HG03457 (cell line): ENCODE results near the gene S100A8.
"Not testable (repeated sequence)": the region's sequence is repeated elsewhere in the genome, so short reads cannot be mapped to it uniquely, and the experiment has no call there.

Experiments used
- ATAC-seq: cut with Tn5 transposase; IDR thresholded peaks from one replicate; pipeline ENCODE4 v1.9.1; 2021; ENCODE audit warnings: moderate number of reproducible peaks; ENCODE audit not compliant: unreplicated experiment

The S100A8 gene

GRCh38 chr1:153390938-153391710 is at the start of gene S100A8:
Gene S100A8, minus strand, starts transcription at chr1:153391073. Its CDS starts 538 bp downstream, at chr1:153390535.
- no peak for ATAC-seq

DNA sequence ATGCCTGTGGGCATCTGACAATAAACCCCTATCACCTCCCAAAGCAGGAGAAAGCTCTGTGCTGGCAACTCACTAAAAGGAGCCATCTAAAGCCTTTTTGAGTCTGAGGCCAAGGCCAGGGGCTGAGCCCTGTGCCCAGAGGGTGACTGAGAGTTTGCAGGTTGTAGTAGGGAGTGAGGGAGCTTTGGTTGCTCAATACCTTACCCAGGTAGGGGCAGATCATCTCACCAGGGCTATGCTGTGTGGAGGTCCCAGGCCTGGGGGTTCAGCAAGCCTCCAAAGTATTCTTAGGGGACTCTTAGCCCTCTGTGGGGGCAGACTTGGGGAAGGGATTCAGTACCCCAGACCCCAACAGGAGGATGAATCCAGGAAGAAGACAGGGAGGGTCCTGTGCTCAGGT is 48.4 kb upstream of the S100A8 start:
- no peak for ATAC-seq

DNA sequence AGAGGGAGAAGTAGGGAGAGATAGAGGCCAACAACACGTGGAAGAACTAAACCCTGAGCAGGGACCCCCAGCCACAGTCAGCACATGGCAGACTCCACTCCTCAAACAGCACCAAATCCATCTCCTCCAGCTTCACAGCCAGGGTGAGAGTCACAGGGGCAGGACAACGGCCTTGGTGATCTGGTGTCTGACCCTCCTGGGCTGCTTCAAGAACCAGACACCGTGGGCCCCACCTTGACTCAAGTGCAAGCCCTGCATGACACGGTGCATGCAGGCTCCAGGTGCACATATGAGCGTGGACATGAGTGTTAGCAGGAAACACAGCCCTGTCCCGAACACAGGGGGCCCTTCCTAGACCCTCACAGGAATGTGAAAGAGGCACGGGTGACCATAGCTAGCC is 47.7 kb upstream of the S100A8 start:
- no peak for ATAC-seq

GRCh38 chr1:153437236-153437635 is 46.4 kb upstream of the S100A8 start:
- no peak for ATAC-seq

- ATAC-seq: no peak
These were observed 44.0 kb upstream of the S100A8 start for GRCh38 chr1:153434746-153435455.

DNA sequence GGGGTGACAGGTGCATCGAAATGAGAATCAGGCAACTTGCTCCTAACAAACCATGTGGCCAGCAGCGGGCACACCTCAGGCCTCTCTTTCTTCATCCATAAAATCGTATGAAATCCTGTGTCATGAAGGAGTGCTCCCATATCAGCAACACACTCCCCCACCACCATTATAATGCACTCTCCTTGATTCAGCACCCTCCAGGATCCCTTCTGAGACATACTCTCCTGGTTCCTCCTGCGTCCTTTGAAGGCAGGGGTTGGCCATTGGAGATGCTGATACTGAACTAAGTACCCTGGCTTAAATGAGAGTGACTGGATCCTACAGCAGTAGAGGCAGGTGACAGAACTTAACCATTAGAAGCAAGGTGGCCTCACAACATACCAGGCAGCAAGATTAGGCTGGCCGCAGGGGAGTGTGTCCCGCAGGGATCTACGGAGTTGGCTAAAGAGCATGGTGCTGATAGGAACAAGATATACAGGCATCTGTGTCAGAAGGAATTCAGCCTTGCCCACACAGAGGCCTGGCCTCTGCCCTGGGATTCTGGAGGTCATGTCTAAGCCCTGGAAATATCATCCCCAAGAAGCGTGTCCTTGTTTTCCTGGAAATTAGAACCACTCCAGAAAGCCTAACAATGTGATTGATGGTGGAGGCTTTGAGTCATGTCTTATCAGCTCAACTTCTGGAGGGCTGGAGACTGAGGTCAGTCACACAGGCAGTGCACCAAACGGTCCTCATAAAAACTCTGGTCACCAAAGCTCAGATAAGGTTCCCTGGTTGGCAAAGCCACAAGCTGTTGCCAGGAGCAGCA is 42.2 kb upstream of the S100A8 start:
- ATAC-seq: no peak

DNA sequence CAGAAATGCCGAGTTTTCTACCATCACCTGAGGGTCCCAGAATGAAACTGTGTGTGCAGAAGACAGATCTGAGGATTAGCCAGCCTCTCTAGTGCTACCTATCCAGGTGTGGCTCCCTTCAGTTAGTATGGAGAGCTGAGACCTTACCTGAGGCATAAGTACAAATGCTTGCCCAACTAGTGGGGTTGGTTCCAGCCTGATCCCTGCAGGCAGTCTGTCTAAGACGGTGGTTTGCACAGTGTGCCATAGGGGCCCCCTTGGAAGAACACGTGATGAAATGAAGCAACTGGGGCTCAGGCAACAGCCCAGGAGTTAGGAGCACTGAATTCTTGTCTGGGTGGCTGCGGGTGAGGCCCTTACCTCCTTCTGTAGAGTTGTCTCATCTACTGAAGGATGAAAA is 41.1 kb upstream of the S100A8 start:
- ATAC-seq: no peak

DNA sequence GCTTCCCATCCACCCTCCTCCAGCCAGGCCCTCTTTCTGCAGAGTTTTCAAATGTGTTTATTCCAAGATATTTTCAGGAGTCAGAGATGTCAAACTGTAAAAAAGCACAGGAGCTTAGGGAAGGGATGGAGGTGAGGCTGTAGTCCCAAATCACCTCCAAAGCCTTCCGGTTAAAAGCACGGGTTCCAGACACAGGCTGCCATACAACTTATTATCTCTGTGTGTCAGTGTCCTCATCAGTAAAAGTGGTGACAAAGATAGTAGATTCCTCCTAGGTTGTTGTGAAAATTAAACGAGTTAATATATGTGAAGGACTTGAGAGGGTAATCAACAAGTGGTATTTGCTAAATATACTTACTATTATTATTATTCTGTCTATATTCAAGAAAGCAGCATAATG is 40.6 kb upstream of the S100A8 start:
- no peak for ATAC-seq

GRCh38 chr1:153431002-153431401 is 40.1 kb upstream of the S100A8 start:
- no peak for ATAC-seq

DNA sequence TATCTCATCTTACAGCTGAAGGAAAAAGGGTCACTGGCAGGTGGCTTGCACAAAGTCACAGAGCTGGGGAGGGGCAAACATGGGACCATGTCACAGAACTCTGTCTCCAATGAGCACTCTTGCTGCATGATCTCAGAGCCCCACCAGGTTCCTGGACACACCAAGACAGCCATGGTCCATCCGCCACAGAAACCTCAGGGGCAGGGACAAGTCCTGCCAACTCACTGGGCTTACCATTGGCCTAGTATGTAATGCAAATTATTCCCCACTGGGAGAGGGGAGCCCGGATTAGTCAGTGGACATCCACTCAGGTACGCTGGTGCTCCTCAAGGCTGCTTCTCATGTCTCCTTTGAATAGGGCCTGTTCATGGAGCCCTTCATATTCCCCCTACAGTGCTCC is 39.7 kb upstream of the S100A8 start:
- no peak for ATAC-seq

GRCh38 chr1:153430166-153430553 is 39.3 kb upstream of the S100A8 start:
- ATAC-seq: no peak

GRCh38 chr1:153429266-153430165 is 38.6 kb upstream of the S100A8 start:
- no peak for ATAC-seq

DNA sequence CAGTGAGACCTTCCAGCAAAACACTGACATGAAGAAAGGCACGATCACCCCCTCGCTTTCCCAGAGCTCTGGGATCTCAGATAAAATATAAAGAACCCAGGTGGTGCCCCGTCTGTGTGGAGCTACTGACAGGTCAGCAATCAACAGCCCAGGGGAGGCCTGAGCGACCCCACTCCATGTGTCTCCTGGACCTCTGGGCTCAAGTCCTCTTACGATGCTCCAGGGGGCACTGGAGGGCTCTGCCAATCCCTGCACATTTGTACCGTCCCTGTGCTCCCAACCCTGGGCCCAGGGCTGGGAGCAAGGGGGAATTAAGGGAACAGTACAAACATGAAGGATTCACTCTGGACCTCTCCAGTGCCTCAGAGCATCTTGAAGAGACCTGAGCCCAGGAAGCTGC is 37.9 kb upstream of the S100A8 start:
- no peak for ATAC-seq

DNA sequence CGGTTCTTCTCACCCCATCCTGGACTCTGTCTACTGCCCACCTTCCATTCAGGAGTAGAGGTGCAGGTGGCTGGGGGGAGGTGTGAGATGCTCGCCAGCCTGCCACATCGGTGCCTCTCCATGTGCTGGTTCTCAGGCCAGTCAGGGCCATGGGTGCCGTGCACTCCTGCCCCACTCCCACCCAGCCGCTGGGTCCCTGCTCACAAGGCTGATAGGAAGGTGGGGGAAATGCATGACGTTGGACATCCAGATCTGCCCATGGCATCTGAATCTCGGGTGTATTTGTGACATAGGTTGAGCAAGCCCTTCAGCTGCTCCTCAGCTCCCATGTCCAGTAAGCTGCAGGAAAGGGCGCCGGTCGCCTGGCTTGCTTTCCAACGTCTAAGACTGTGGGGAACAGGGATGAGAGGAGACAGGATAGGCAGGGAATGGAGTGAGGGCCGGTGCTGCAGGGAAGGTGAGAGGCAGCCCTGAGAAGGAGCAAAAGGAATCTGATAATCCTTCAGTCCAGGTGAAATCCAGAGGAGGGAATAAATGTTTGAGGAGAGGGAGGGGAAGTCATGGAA is 37.3 kb upstream of the S100A8 start:
- no peak for ATAC-seq

GRCh38 chr1:153426809-153427208 is 35.9 kb upstream of the S100A8 start:
- ATAC-seq: no peak

GRCh38 chr1:153422450-153423068 is 31.7 kb upstream of the S100A8 start:
- no peak for ATAC-seq

DNA sequence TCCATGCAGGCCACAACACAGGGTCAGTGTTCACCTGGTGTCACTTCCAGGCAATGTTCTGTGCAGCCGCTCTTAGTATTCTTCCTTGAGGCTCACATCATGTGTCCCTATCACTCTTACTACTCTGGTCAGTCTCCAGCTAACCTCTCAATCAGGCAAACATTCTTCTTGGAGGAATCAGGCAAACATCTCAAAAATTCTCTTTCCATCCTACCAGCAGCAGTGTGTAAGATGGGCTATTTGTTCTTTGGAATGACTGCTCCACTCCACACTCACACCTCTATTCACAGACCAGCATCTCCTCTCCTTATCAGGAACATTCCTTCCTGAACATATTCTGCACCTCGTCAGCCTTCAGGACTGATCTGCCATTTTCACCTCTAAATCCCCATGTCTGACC is 29.4 kb upstream of the S100A8 start:
- no peak for ATAC-seq

DNA sequence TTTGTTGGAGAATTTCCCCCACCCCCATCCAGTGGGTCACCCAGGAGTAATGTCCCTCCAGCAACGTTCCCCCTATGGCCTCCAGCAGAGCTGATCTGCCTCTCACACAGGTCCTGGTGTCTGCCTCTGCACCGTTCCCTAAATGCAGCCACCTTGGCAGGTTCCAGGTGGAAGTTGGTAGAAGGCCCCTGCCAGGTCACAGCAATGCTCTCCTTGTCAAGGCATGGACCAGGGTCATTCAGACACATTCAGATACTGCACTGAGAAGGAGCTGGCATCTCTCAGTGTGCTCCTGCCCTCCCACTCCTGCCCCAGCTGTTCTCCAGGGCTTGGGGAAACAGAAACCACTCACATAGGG is 28.5 kb upstream of the S100A8 start:
- ATAC-seq: not testable (repeated sequence)

GRCh38 chr1:153418758-153419435 is 28.0 kb upstream of the S100A8 start:
- not testable (repeated sequence) for ATAC-seq
